ENCODE measurements around the gene PDE6H.

PDE6H gene

DNA sequence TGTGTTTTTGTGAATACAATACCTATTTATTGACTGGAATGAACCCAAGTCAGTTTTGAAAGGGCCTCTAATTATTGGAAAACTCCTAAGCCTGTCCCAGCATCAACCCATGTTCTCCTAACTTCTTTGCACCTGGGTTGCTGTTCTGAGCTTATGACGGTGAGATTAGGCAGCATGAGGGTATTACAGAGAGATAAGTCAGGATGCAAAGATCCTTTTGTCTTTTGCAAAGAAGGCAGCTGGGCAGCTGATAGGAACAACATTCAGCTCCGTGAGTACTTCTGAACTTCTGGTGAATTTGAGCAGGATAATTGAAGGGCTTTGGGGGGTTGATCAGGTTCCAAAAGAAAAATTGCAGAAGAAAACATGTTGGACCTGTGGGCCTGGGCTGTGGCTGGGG, at the start of gene PDE6H:
PDE6H (plus strand) TSS at position 227 of the 400 bp plus-strand sequence. CDS start 4,971 bp downstream, outside the sequence.
- no peak for DNase-seq (ENCODE audit: low spot score)

GRCh38 chr12:14923944-14924343, 48.9 kb upstream of the PDE6H start:
- no peak for DNase-seq (ENCODE audit: low spot score)

GRCh38 chr12:14924541-14924940, 48.3 kb upstream of the PDE6H start:
- DNase-seq (ENCODE audit: low spot score) = no peak

GRCh38 chr12:14927267-14927666, 45.6 kb upstream of the PDE6H start:
- DNase-seq (ENCODE audit: low spot score) = no peak

- no peak for DNase-seq (ENCODE audit: low spot score)
Measured at GRCh38 chr12:14928931-14929330, 43.9 kb upstream of the PDE6H start.

- no peak for DNase-seq (ENCODE audit: low spot score)
Measured at GRCh38 chr12:14930299-14930698, 42.5 kb upstream of the PDE6H start.

DNA sequence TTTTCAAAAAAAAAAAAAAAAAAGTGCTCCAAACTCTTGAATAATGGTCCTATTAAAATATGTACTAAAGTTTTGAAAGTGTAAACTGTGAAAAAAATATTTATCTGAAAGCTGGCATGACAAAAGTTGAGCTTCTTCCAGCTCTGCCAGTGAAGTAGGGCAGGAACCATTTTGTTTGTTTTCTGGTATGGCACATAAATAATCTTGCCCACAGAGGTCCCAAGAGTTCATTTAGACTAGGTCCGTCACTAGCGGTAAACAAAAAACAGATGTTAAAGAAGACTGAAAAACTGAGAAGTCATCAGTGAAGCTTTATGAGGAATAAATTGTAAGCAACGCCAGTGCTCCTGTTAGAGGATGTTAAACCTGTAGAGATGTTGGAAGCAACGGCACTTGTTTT, 41.5 kb upstream of the PDE6H start:
- no peak for DNase-seq (ENCODE audit: low spot score)

- DNase-seq (ENCODE audit: low spot score) = no peak
Measured at GRCh38 chr12:14931791-14932560, 40.9 kb upstream of the PDE6H start.

DNA sequence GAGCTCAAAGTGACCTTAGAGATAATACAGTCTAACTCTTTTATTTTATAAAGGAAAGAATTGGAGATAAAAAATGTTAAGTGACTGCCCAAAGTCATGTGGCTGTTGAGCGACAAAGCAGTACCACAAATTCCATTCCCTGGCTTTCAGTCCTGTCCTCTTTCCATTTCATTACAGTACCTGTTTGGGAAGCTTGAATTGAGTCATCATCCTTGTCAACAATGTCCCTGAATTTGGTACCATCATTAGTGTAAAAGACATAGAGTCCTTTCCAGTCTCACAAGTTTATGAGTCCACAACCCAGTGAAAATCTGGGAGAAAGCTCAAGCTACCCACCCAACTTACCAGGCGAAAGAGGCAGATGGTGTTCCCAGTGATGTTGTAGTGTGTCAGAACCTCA, 38.3 kb upstream of the PDE6H start:
- no peak for DNase-seq (ENCODE audit: low spot score)

DNA sequence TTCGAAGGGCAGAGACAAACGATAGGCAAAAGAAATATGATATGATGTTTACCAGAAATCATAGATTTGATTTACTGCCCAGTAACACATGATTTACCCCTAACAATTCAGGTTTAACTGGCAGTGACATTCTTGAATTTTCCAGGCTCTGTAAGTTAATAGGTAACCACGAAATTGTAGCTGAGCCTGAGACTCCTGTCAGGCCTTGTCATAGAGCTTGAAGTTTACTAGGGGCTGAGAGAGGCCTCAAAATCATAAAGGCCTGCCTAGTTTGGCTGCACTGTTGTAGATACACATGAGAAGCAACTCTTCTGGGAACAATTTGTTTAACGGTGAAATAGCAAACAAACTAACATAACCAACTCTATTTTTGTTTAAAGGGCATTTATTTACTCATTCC, 37.8 kb upstream of the PDE6H start:
- DNase-seq (ENCODE audit: low spot score) = no peak

DNA sequence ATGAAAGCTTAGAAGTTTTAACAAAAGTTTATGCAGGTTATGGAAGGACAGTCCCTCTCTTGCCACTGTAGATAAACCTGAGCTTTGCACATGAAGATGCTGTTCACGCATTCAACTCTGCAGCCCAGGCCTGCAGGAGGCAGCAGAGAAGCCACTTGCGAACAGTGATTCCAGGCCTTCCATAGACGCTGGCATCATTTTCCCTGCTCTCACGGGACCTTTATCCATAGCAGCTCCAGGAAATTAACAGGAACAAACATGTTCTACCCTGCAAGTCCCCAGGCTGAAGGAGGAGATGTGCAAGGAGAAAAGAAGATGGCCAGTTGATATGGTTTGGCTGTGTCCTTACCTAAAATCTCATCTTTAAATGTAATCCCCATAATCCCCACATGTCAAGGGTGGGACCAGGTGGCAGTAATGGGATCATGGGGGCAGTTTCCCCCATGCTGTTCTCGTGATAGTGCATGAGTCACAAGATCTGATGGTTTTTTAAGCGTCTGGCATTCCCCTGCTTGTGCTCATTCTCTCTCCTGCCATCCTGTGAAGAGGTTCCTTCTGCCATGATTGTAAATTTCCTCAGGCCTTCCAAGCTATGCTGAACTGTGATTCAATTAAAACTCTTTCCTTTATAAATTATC, 36.5 kb upstream of the PDE6H start:
- no peak for DNase-seq (ENCODE audit: low spot score)

DNA sequence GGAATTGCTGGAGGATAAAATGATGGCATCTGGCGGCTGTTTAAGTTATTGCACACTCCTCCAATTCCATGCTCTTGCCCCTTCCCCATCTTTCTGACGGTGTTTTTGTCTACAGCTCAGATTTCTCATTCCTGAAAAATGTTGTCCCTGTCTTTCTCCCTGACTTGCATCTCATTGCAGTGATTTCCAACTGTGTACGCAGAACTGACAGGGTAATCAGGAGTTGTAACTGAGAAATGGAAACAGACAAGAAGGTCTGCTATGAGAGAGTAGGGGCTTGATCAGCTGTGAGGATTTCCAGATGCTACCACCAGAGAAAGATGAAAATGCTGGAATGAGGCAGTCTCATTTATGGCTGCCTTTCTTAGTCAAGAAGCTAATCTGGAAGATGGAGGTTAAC, 35.8 kb upstream of the PDE6H start:
- DNase-seq (ENCODE audit: low spot score) = no peak

GRCh38 chr12:14937689-14938088, 35.2 kb upstream of the PDE6H start:
- no peak for DNase-seq (ENCODE audit: low spot score)

GRCh38 chr12:14938301-14938700, 34.5 kb upstream of the PDE6H start, which contains the start of gene ERP27:
ERP27 (minus strand) TSS chr12:14938537; CDS start chr12:14938508, 29 bp downstream.
- no peak for DNase-seq (ENCODE audit: low spot score)

- DNase-seq (ENCODE audit: low spot score) = no peak
Measured at GRCh38 chr12:14941369-14941768, 31.5 kb upstream of the PDE6H start.

- no peak for DNase-seq (ENCODE audit: low spot score)
Measured at GRCh38 chr12:14942196-14942931, 30.5 kb upstream of the PDE6H start.

DNA sequence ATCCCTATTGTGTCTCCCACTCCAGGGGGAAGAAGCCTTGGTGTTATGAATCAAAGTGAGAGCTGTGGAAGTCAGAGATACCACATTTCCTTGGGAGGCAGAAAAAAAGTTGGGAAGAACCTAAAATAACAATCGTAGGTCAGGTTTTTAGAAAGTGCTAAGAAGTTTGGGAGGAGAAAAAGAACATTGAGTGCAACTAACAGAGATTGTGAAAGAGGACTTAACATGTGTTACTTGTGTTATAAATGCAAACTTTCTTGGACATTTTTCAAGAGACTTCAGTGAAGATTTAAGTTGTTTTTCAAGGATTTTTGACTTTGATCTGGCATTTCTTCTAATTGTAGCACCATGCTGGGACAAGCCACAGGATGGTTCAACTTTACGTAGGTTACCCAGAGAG, 26.7 kb upstream of the PDE6H start:
- DNase-seq (ENCODE audit: low spot score) = no peak

- DNase-seq (ENCODE audit: low spot score) = no peak
Measured at GRCh38 chr12:14946861-14947260, 26.0 kb upstream of the PDE6H start.

DNA sequence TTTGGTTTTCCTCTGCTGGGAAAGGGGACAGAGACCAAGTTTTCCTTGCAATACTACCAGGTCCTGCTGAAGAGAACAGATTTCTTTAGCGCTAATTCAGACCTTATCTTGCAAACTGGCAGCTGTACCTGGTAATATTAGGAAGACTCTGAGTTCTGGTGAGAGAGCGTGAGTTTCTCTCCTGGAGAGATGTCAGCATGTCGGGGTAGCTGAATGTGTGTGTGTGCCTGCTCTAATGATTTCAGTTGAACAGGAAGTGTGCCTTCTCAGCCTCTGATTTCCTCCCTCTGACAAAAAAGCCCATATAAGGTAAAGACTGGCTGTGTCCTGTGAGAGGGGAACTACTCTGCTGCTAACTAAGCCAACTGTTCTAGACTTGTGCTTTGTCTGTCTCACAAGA, 24.2 kb upstream of the PDE6H start:
- peak; percentile 96 for DNase-seq (ENCODE audit: low spot score)

- no peak for DNase-seq (ENCODE audit: low spot score)
Measured at GRCh38 chr12:14949631-14950030, 23.2 kb upstream of the PDE6H start.

- no peak for DNase-seq (ENCODE audit: low spot score)
Measured at GRCh38 chr12:14950421-14950820, 22.4 kb upstream of the PDE6H start.

DNA sequence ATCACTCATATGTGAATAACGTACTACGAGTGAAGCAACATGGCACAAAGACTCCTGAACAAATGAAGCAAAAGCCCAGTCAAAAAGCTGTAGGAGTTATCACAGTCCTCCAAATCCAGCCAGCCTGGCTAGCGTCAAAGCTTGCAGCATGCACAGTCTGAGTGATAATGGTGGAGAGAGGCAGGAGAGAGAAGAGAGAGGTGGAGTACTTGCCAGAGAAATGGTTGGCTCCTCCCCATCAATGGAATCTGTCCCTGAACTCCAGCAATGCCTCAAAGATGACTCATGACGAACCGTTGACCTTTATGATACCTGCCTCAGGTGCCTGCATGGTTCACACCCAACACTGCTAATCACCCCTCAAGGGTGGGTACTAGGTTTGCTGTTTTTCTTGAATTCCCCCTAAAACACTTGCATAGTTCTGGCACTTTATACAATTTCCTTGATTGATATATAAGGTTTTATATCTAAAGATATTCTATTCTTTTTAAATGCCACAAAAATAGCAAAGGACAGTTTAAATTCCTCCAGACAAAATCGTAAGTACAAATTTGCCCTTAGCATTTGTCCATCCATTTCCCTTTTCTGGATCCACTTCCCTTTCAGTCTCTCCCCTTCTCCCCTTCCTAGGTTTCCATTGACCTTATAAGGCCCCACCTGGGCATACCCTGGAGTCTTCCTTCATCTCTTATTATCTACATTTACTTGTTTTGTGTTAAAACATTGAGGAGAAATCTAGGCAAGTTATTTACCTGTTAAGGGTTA, 21.7 kb upstream of the PDE6H start:
- no peak for DNase-seq (ENCODE audit: low spot score)

Data from kidney capillary endothelial cell (primary cell).